ENCODE results near the gene ATP2C2. TPM values are rescaled to one million over a fixed set of nuclear protein-coding genes. Genes with fewer than 3 reads are reported as not detected.

Gene ATP2C2
- total and polyA plus RNA-seq, 2 donors (not counting 1 experiment from before 2014, with no cell fraction given) = not detected

DNA sequence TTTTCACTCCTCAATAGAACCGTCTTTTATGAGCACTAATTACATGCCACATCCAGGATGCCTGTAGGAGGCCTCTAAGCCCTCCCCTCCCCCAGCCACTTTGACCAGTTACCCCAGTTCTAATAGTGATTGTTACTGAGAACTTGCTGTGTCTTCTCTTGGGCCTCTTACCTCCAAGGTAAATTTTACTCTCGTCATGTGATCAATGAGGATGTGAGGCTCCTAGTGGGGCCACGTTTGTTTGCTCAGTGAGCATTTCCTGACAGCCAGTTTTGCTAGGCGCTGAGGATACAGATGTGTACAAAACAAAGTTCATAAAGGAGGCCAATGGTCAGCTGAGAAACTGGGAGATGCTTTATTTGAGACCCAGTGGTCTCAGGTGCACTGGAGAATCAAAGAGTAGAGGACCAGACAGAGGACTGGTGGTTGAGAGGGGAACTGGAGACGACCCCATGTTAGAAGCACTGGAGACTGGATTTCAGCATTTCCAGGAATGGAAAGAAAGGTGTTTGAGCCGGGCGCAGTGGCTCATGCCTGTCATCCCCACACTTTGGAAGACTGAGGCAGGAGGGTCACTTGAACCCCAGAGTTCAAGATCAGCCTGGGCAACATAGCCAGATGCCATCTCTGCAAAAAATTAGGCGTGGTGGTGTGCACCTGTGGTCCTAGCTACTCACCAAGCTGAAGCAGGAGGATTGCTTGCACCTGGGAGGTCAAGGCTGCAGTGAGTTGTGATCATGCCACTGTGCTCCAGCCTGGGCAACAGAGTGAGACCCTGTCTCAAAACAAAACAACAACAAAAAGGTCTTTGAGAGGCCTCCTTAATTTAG lies 2.6 kb downstream of the ATP2C2 start:
- no peaks in the 10 kb centered on the region for H3K4me1 ChIP-seq (ENCODE audit: control insufficient read depth in 2 of 2, insufficient read depth in 2 of 2, low read length in 2 of 2)
- POLR2A ChIA-PET = no interaction called here
- no peak overlapping the region for H2AFZ ChIP-seq (ENCODE audit: insufficient read depth, low read depth, low read length, poor library complexity, severe bottlenecking)
- H3K9me3 ChIP-seq (ENCODE audit: control extremely low read depth in 1 of 3, control insufficient read depth in 2 of 3, insufficient read depth in 1 of 3, low read length in 2 of 3) = no peaks in the 10 kb centered on the region
- TF ChIP-seq EZH2 (IDR thresholded peaks at IDR 0.05; ENCODE audit: borderline replicate concordance, insufficient read depth, low read depth, low read length, poor library complexity, severe bottlenecking) = no peak
- TF ChIP-seq, protein P1, sequence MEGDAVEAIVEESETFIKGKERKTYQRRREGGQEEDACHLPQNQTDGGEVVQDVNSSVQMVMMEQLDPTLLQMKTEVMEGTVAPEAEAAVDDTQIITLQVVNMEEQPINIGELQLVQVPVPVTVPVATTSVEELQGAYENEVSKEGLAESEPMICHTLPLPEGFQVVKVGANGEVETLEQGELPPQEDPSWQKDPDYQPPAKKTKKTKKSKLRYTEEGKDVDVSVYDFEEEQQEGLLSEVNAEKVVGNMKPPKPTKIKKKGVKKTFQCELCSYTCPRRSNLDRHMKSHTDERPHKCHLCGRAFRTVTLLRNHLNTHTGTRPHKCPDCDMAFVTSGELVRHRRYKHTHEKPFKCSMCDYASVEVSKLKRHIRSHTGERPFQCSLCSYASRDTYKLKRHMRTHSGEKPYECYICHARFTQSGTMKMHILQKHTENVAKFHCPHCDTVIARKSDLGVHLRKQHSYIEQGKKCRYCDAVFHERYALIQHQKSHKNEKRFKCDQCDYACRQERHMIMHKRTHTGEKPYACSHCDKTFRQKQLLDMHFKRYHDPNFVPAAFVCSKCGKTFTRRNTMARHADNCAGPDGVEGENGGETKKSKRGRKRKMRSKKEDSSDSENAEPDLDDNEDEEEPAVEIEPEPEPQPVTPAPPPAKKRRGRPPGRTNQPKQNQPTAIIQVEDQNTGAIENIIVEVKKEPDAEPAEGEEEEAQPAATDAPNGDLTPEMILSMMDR (IDR thresholded peaks at IDR 0.05) = no peak
- no peak overlapping the region for H3K27ac ChIP-seq (ENCODE audit: low read length in 2 of 2)
- DNase-seq (no peak), ATAC-seq (ENCODE audit: low read depth) (no peak)
- Mint-ChIP-seq H3K4me3 (no peak overlapping the region), H3K4me1 (peaks cover 5% of the 10 kb centered on the region), H3K27me3 (peaks cover 50% of the 10 kb centered on the region), H3K27ac (no peak overlapping the region), H3K9me3 (ENCODE audit: insufficient read depth) (no peaks in the 10 kb centered on the region)
- WGBS (ENCODE audit: insufficient coverage) = 77% methylated on average over 7 of the region's 8 CpGs
- CTCF ChIA-PET = no interaction called here
- no peak overlapping the region for H3K4me2 ChIP-seq (replicated peaks; ENCODE audit: low read depth, low read length, poor library complexity, severe bottlenecking)
- H3K27me3 ChIP-seq (replicated peaks in 1 of 4; ENCODE audit: control extremely low read depth in 1 of 4, control insufficient read depth in 3 of 4, insufficient read depth in 4 of 4, low read length in 3 of 4) = peaks cover 0 to 37% (median 2%) of the 10 kb centered on the region in 4 experiments
- no peak overlapping the region for H3K4me3 ChIP-seq (ENCODE audit: control extremely low read depth in 1 of 5, extremely low read depth in 1 of 5, insufficient read depth in 1 of 5, low read depth in 2 of 5, low read length in 4 of 5)
- no peaks in the 10 kb centered on the region for H4K20me1 ChIP-seq (ENCODE audit: control insufficient read depth, insufficient read depth, low read length, poor library complexity, severe bottlenecking)
- H3K9ac ChIP-seq (ENCODE audit: low read length) = no peak overlapping the region
- H3K36me3 ChIP-seq (replicated peaks in 1 of 2; ENCODE audit: control extremely low read depth in 1 of 2, control insufficient read depth in 1 of 2, extremely low read depth in 1 of 2, insufficient read depth in 2 of 2, low read length in 1 of 2) = no peaks in the 10 kb centered on the region
- no peaks in the 10 kb centered on the region for H3K79me2 ChIP-seq (ENCODE audit: control insufficient read depth, insufficient read depth, low read length)
- intact Hi-C loops (cut with micrococcal nuclease) = no loop called here

DNA sequence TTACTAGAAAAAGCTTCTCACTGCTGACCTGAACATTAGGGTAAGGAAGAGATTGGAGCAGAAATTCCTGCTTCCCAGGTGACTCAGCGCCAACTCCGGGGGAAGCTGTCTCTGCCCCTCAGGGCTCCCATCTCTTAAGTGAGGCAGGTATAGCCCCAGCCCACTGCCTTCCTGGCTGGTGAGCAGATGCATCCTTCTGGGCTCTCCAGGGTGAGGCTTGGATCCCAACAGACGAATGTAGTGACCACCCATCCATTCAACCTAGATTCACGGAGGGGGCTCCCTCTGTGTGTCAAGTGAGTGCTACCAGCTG lies 3.2 kb downstream of the ATP2C2 start:
- no peak overlapping the region for H3K4me3 Mint-ChIP-seq
- intact Hi-C loops (cut with micrococcal nuclease) = no loop called here
- 94% methylated on average over 2 of the region's 4 CpGs for WGBS (ENCODE audit: insufficient coverage)
- Histone ChIP-seq H3K27me3 (replicated peaks in 1 of 4; ENCODE audit: control extremely low read depth in 1 of 4, control insufficient read depth in 3 of 4, insufficient read depth in 4 of 4, low read length in 3 of 4) (peaks cover 0 to 32% (median 2%) of the 10 kb centered on the region in 4 experiments), H3K4me2 (replicated peaks; ENCODE audit: low read depth, low read length, poor library complexity, severe bottlenecking) (no peak overlapping the region), H3K9me3 (ENCODE audit: control extremely low read depth in 1 of 3, control insufficient read depth in 2 of 3, insufficient read depth in 1 of 3, low read length in 2 of 3) (no peaks in the 10 kb centered on the region), H2AFZ (ENCODE audit: insufficient read depth, low read depth, low read length, poor library complexity, severe bottlenecking) (no peak overlapping the region), H3K27ac (ENCODE audit: low read length in 2 of 2) (no peak overlapping the region), H3K36me3 (replicated peaks in 1 of 2; ENCODE audit: control extremely low read depth in 1 of 2, control insufficient read depth in 1 of 2, extremely low read depth in 1 of 2, insufficient read depth in 2 of 2, low read length in 1 of 2) (no peaks in the 10 kb centered on the region), H3K4me1 (ENCODE audit: control insufficient read depth in 2 of 2, insufficient read depth in 2 of 2, low read length in 2 of 2) (no peaks in the 10 kb centered on the region), H3K79me2 (ENCODE audit: control insufficient read depth, insufficient read depth, low read length) (no peaks in the 10 kb centered on the region), H3K9ac (ENCODE audit: low read length) (no peak overlapping the region), H3K4me3 (ENCODE audit: control extremely low read depth in 1 of 5, extremely low read depth in 1 of 5, insufficient read depth in 1 of 5, low read depth in 2 of 5, low read length in 4 of 5) (no peak overlapping the region), H4K20me1 (ENCODE audit: control insufficient read depth, insufficient read depth, low read length, poor library complexity, severe bottlenecking) (no peaks in the 10 kb centered on the region)
- no peak overlapping the region for H3K27ac Mint-ChIP-seq
- H3K9me3 Mint-ChIP-seq (ENCODE audit: insufficient read depth) = no peaks in the 10 kb centered on the region
- peaks cover 46% of the 10 kb centered on the region for H3K27me3 Mint-ChIP-seq
- H3K4me1 Mint-ChIP-seq = peaks cover 5% of the 10 kb centered on the region
- ChIA-PET POLR2A (no interaction called here), CTCF (no interaction called here)
- DNase-seq (no peak), ATAC-seq (ENCODE audit: low read depth) (no peak)
- no peak for TF ChIP-seq EZH2 (IDR thresholded peaks at IDR 0.05; ENCODE audit: borderline replicate concordance, insufficient read depth, low read depth, low read length, poor library complexity, severe bottlenecking)
- TF ChIP-seq, protein P1 (IDR thresholded peaks at IDR 0.05) = no peak

Measured in B cell (primary cell).